Heart right ventricle (tissue), 16 donors: ENCODE results near the gene TMEM202. TPM values are rescaled to one million over a fixed set of nuclear protein-coding genes. Genes with fewer than 3 reads are reported as not detected.

Source experiments
- ATAC-seq, 8 donors: fragments of 200-7000 bp; cut with Tn5 transposase; one replicate each; pipeline ENCODE4 v1.9.1; 2020; ENCODE audit warnings: mild to moderate bottlenecking in 8 of 8, moderate library complexity in 8 of 8, moderate number of reproducible peaks in 1 of 8
- DNase-seq, 2 donors: peaks; one replicate each; pipeline ENCODE4 v3.0.0-alpha.2; 2020
- H3K27ac ChIP-seq, 10 donors: fragments of 200-600 bp; sonication (generic) in 2 of 10; one replicate each; pipeline versions ENCODE4 v1.5.0 to v1.8.0; 2020 to 2022; ENCODE audit warnings: mild to moderate bottlenecking in 3 of 10
- H3K27me3 ChIP-seq, 7 donors: fragments of 200-600 bp; one replicate each; pipeline ENCODE4 v1.8.0; 2021 to 2022; ENCODE audit warnings: mild to moderate bottlenecking in 2 of 7
- H3K36me3 ChIP-seq, 9 donors: fragments of 200-600 bp; sonication (generic) in 1 of 9; one replicate each; pipeline versions ENCODE4 v1.5.0 to v1.8.0; 2020 to 2022; ENCODE audit warnings: mild to moderate bottlenecking in 2 of 9
- H3K4me1 ChIP-seq, 9 donors: fragments of 200-600 bp; sonication (generic) in 1 of 9; one replicate each; pipeline versions ENCODE4 v1.5.0 to v1.8.0; 2020 to 2022; ENCODE audit warnings: mild to moderate bottlenecking in 4 of 9
- H3K4me3 ChIP-seq, 10 donors: fragments of 200-600 bp; sonication (generic) in 2 of 10; one replicate each; pipeline versions ENCODE4 v1.5.0 to v1.8.0; 2020 to 2022; ENCODE audit warnings: mild to moderate bottlenecking in 7 of 10, moderate library complexity in 2 of 10
- H3K9me3 ChIP-seq, 11 donors: fragments of 200-600 bp in 10 of 11; sonication (generic) in 2 of 11; one replicate each; pipeline versions ENCODE4 v1.5.0 to v1.8.0; 2013 to 2022; ENCODE audit warnings: mild to moderate bottlenecking in 2 of 11, control low read depth in 1 of 11, moderate library complexity in 1 of 11
- WGBS, 2 donors: extraction: QIAGEN DNeasy Blood & Tissue Kit; methylation state at CpG; one replicate each; pipeline ENCODE4 v1.1.7; 2013; ENCODE audit warnings: inconsistent platforms in 1 of 2; 5-methylcytosine and 5-hydroxymethylcytosine counted together
- intact Hi-C, 10 donors: fragments of 100-400 bp; cut with DNase I; formaldehyde crosslinking; loops; one replicate each; pipeline versions ENCODE4 v1.11.1 to v1.14.2; 2022
- polyA plus RNA-seq, 2 donors: library from polyadenylated mRNA; stranded (reverse); fragments of 200-250 nt; gene quantifications; one replicate each; pipeline ENCODE4 v1.2.3, GENCODE V29; 2013
- total RNA-seq, 10 donors: library from RNA; stranded (reverse); fragmentation: NEBNext Ultra II Directional in 3 of 10; extraction: Animal tissue kit (Norgen Biotek cat#: 25700) in 3 of 10; gene quantifications; one replicate each; pipeline versions ENCODE4 v1.2.1 to v1.2.4, GENCODE V29; 2021 to 2023
- TF ChIP-seq, protein P1 (sequence below), 9 donors: fragments of 200-600 bp; sonication (generic) in 2 of 9; IDR thresholded peaks; one replicate each; pipeline versions ENCODE4 v1.5.0 to v1.8.0; 2021 to 2022; ENCODE audit warnings: antibody characterized with exemption in 9 of 9, mild to moderate bottlenecking in 5 of 9, moderate library complexity in 1 of 9
- donor health status: Arrhythmogenic right ventricular cardiomyopathy.
- donor health status: ischemic (EF 13 %, LVEDD 7.1; RV severe dilation, severe dysfunction).
- donor health status: healthy with polysubstance abuse.
- donor health status: DM: no; HTN: yes; CAD: no.
- donor health status: DM: no; HTN: no; CAD: no.
- donor health status: ischemic (EF 25% LVEDD 6.9; RV normal size, moderate dysfunction).
- donor health status: ischemic (EF 25% LVEDD 5.7; RV mildly dilated, moderate dysfunction).
- donor health status: healthy.
- donor health status: DM: yes; HTN: yes; CAD: no.
- donor health status: Ischemic cardiomyopathy.
- donor health status: ischemic (EF 35%, LVEDD 5.7; RV mildly dilated, moderate dysfunction).
- donor health status: nonischemic (EF 11% LVEDD 7.7; RV severe dilation, severe dysfunction).
- donor health status: DM: yes; HTN: yes; CAD: no.
- donor health status: PGD.
- donor health status: ischemic (EF 29% LVEDD 5.4; RV normal size, mild dysfunction).
- donor health status: nonischemic (EF 23%, LVEDD 6.1; RV moderate dilation, normal function).

The TMEM202 gene
- total and polyA plus RNA-seq, 12 donors: not detected

DNA sequence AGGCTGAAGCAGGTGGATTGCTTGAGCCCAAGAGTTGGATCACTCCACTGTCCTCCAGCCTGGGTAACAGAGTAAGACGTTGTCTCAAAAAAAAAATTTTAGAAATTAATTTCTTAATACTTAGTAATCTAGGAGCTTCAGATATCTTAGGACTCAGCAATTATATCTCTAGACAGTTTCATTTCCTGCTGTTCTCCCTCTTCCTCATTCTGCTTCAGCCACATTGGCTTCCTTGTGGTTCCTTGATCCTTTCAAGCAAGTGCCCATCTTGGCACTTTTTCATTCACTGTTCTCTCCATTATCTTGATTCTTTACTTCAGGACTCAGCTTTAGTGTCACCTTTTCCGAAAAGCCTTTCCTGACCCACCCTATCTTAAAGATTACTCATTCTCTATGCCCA, 22.5 kb downstream of the TMEM202 start:
- Histone ChIP-seq H3K4me3 (no peak overlapping the region), H3K36me3 (no peaks in the 10 kb centered on the region), H3K9me3 (peaks cover 0 to 20% (median 10%) of the 10 kb centered on the region in 11 donors), H3K27ac (no peak overlapping the region), H3K27me3 (no peaks in the 10 kb centered on the region), H3K4me1 (peaks cover 0 to 4% (median 0%) of the 10 kb centered on the region in 9 donors)
- TF ChIP-seq, protein P1, sequence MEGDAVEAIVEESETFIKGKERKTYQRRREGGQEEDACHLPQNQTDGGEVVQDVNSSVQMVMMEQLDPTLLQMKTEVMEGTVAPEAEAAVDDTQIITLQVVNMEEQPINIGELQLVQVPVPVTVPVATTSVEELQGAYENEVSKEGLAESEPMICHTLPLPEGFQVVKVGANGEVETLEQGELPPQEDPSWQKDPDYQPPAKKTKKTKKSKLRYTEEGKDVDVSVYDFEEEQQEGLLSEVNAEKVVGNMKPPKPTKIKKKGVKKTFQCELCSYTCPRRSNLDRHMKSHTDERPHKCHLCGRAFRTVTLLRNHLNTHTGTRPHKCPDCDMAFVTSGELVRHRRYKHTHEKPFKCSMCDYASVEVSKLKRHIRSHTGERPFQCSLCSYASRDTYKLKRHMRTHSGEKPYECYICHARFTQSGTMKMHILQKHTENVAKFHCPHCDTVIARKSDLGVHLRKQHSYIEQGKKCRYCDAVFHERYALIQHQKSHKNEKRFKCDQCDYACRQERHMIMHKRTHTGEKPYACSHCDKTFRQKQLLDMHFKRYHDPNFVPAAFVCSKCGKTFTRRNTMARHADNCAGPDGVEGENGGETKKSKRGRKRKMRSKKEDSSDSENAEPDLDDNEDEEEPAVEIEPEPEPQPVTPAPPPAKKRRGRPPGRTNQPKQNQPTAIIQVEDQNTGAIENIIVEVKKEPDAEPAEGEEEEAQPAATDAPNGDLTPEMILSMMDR (IDR thresholded peaks at IDR 0.05): no peak
- no peak for DNase-seq
- no peak for ATAC-seq
- intact Hi-C loops: no loop called here
- WGBS, 2 donors: 76% methylated on average over 2 of the region's 2 CpGs

DNA sequence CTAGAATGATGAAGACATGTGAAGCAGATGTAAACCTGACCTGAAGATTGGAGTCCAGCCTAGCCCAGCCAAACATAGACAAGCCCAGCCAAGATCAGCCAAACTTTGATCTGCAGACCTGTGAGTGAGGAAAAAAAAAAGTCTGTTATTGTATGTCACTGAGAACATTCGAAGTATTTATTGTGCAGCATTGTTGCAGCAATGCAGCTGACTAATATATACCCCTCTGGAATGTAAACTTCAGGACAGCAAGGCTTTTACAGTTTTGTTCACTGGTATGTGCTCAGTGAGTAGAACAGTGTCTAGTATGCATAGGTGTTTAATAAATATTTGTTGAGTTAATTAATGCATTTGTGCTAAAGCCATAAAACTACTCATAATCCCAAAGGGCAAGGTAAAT, 23.4 kb downstream of the TMEM202 start:
- no peak for DNase-seq
- Histone ChIP-seq H3K36me3 (no peaks in the 10 kb centered on the region), H3K9me3 (peaks cover 0 to 26% (median 10%) of the 10 kb centered on the region in 11 donors), H3K27ac (no peak overlapping the region), H3K4me1 (peaks cover 0 to 4% (median 0%) of the 10 kb centered on the region in 9 donors), H3K27me3 (no peaks in the 10 kb centered on the region), H3K4me3 (no peak overlapping the region)
- intact Hi-C loops: no loop called here
- ATAC-seq: no peak
- 75 to 79% methylated on average over 1 of the region's 1 CpG for WGBS, 2 donors
- TF ChIP-seq, protein P1 (IDR thresholded peaks at IDR 0.05): no peak

DNA sequence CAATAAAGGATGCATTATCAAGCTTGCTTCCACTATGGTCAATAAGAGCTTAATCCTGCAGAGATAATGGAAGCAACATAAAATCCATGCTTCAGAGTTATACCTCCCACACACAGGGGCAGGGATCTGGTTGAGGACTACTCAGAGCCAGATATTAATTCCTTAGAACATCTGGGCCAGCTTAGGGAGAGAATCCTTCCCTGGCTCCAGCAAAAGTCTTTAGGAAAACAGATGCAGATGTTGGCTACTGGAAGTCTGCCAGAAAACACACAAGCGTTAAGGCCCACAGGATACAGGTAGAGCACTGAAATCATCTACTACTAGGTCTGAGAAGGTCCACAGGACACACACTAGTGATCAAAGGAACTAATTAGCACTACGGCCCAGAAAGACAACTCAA, 25.2 kb downstream of the TMEM202 start:
- H3K9me3 ChIP-seq: peaks cover 0 to 32% (median 10%) of the 10 kb centered on the region in 11 donors
- H3K27me3 ChIP-seq: no peaks in the 10 kb centered on the region
- H3K4me3 ChIP-seq: no peak overlapping the region
- no peak overlapping the region for H3K27ac ChIP-seq
- no peak for DNase-seq
- no peak for ATAC-seq
- H3K36me3 ChIP-seq: no peaks in the 10 kb centered on the region
- intact Hi-C loops: no loop called here
- TF ChIP-seq, protein P1 (IDR thresholded peaks at IDR 0.05): no peak
- peaks cover 0 to 4% (median 0%) of the 10 kb centered on the region in 9 donors for H3K4me1 ChIP-seq
- WGBS, 2 donors: 67 to 70% methylated on average over 2 of the region's 2 CpGs

DNA sequence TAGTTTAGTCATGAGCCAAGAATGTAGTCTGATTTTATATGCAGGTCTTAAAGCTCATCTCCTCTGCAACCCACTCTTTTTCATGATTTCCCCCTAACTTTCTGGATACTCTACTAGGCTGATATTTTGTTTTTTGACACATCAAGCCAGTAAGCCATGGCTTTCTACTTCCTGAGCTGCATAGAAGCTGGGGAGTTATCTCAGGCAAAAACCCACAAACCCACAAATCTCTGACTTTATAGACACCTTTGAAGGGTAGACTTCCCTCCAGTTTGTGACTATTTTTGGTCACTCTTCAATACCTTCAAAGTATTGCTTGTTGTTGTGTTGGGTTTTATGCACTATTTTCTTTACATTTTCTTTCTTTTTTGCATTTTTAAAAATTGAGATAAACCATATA, 28.6 kb downstream of the TMEM202 start:
- TF ChIP-seq, protein P1 (IDR thresholded peaks at IDR 0.05): no peak
- no peaks in the 10 kb centered on the region for H3K4me1 ChIP-seq
- H3K27me3 ChIP-seq: no peaks in the 10 kb centered on the region
- no peaks in the 10 kb centered on the region for H3K36me3 ChIP-seq
- intact Hi-C loops: no loop called here
- no peak overlapping the region for H3K4me3 ChIP-seq
- peaks cover 0 to 25% (median 10%) of the 10 kb centered on the region in 11 donors for H3K9me3 ChIP-seq
- DNase-seq (no peak), ATAC-seq (no peak)
- no peak overlapping the region for H3K27ac ChIP-seq
